ENCODE results near the gene NUAK1.

GRCh38 chr12:106134294-106134949, 4.3 kb downstream of the NUAK1 start:
- TF ChIP-seq EP300 (conservative IDR thresholded peaks at IDR 0.05; ENCODE audit: poor library complexity, severe bottlenecking) (no peak), TAF1 (IDR thresholded peaks at IDR 0.05; ENCODE audit: low read depth) (no peak), RAD21 (conservative IDR thresholded peaks at IDR 0.05) (no peak), EZH2 (IDR thresholded peaks at IDR 0.05; ENCODE audit: borderline replicate concordance, insufficient read depth, low read length, poor library complexity, severe bottlenecking) (no peak), POLR2AphosphoS5 (IDR thresholded peaks at IDR 0.05) (no peak)
- TF ChIP-seq, protein P1, sequence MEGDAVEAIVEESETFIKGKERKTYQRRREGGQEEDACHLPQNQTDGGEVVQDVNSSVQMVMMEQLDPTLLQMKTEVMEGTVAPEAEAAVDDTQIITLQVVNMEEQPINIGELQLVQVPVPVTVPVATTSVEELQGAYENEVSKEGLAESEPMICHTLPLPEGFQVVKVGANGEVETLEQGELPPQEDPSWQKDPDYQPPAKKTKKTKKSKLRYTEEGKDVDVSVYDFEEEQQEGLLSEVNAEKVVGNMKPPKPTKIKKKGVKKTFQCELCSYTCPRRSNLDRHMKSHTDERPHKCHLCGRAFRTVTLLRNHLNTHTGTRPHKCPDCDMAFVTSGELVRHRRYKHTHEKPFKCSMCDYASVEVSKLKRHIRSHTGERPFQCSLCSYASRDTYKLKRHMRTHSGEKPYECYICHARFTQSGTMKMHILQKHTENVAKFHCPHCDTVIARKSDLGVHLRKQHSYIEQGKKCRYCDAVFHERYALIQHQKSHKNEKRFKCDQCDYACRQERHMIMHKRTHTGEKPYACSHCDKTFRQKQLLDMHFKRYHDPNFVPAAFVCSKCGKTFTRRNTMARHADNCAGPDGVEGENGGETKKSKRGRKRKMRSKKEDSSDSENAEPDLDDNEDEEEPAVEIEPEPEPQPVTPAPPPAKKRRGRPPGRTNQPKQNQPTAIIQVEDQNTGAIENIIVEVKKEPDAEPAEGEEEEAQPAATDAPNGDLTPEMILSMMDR (IDR thresholded peaks at IDR 0.05; ENCODE audit: poor library complexity, severe bottlenecking), result no peak
